Muscle of leg (tissue), 16 donors: Measurements from ENCODE around the gene TP53TG3C. TPM values are rescaled to one million over a fixed set of nuclear protein-coding genes. Genes with fewer than 3 reads are reported as not detected.
"Not testable (repeated sequence)": the region's sequence is repeated elsewhere in the genome, so short reads cannot be mapped to it uniquely, and the experiment has no call there.

Experiments
- DNase-seq: peaks from one replicate; pipeline ENCODE4 v3.0.0; 2013
- H3K27ac ChIP-seq: one replicate; pipeline ENCODE4 v1.5.1; 2013; ENCODE audit warnings: mild to moderate bottlenecking, low read length, control low read depth
- H3K27me3 ChIP-seq: one replicate; pipeline ENCODE4 v1.6.1; 2013; ENCODE audit warnings: low read length; ENCODE audit not compliant: control insufficient read depth, insufficient read depth
- H3K36me3 ChIP-seq: one replicate; pipeline ENCODE4 v1.6.1; 2013; ENCODE audit warnings: low read length; ENCODE audit not compliant: control insufficient read depth, insufficient read depth
- H3K4me1 ChIP-seq: one replicate; pipeline ENCODE4 v1.6.1; 2013; ENCODE audit warnings: low read length; ENCODE audit not compliant: control insufficient read depth, insufficient read depth
- H3K4me3 ChIP-seq: one replicate; pipeline ENCODE4 v1.5.1; 2013; ENCODE audit warnings: low read length, control low read depth
- H3K9me3 ChIP-seq: replicated peaks from 2 replicates; pipeline ENCODE4 v1.6.1; 2013; ENCODE audit warnings: low read depth, low read length; ENCODE audit not compliant: control insufficient read depth
- WGBS: methylation state at CpG from one replicate; pipeline ENCODE4 v1.1.5; 2013; ENCODE audit warnings: missing lambda C conversion rate; ENCODE audit not compliant: insufficient coverage; 5-methylcytosine and 5-hydroxymethylcytosine counted together
- long read RNA-seq, 11 donors: transcript quantifications; one replicate each; lab custom pipeline, GENCODE V29; 2026
- polyA plus RNA-seq, 8 donors: library from polyadenylated mRNA; unstranded; fragments of 120-200 nt; gene quantifications; one replicate each; pipeline versions ENCODE4 v1.2.1 to v1.2.3, GENCODE V29; 2013; ENCODE audit warnings: inconsistent platforms in 1 of 8, low replicate concordance in 1 of 8; ENCODE audit not compliant: insufficient read length in 8 of 8, insufficient read depth in 1 of 8
- total RNA-seq: library from RNA; stranded (reverse); fragments of 120-200 nt; gene quantifications from one replicate; pipeline ENCODE4 v1.2.4, GENCODE V29; 2013

TP53TG3C gene
- total RNA-seq (not detected), polyA plus RNA-seq (under 1 TPM in 1 of 8 donors, not detected in 7; 0.28 TPM)
- long read RNA-seq, donor 1, result 0 reads
- long read RNA-seq, donor 2, result 0 reads
- long read RNA-seq, donor 3, result 0 reads
- long read RNA-seq, donor 4, result 0 reads
- long read RNA-seq, donor 5, result 0 reads
- long read RNA-seq, donor 6, result 0 reads
- long read RNA-seq, donor 7, result 0 reads
- long read RNA-seq, donor 8, result 0 reads
- long read RNA-seq, donor 9, result 0 reads
- long read RNA-seq, donor 10, result 0 reads
- long read RNA-seq, donor 11, result 0 reads

DNA sequence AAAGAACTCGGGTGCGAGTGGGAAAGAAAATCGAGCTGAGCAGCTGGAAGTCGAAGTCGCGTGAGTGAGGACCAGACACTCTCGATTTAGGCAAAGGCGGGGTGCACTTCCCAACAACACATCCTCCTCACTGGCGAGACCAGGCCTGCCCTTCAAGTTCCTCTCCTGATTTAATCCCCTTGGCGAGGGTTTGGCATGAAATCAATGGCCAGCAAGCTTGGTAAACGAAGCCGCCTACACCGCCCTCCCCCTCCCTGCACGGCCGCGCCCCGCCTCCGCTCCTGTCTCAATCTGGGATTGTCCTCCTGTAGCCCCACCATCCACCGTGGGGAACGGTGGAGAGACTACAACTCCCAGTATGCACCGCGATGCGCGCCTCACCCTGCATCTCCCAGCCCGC lies at the start of gene TP53TG3C:
TP53TG3C (plus strand) TSS at position 301 of the 400 bp plus-strand sequence; CDS start at position 369, 68 bp downstream.
- no CpG with 5 or more reads among the region's 25 CpGs for WGBS
- H3K27ac ChIP-seq, DNase-seq, H3K27me3 ChIP-seq, H3K9me3 ChIP-seq, H3K4me3 ChIP-seq, H3K36me3 ChIP-seq, H3K4me1 ChIP-seq: not testable (repeated sequence)

Other genes starting within 250 kb of the TP53TG3C start
- not detected for gene TP53TG3E, start 110.1 kb downstream of the TP53TG3C start, total RNA-seq
- gene TP53TG3E, start 110.1 kb downstream of the TP53TG3C start, polyA plus RNA-seq, result under 1 TPM in 2 of 8 donors, not detected in 6; 0.10 to 0.19 TPM
- gene TP53TG3B, start 166.6 kb downstream of the TP53TG3C start, total RNA-seq, result not detected
- not detected for gene TP53TG3B, start 166.6 kb downstream of the TP53TG3C start, polyA plus RNA-seq